Endothelial cell of umbilical vein (primary cell): ENCODE measurements around the gene RGPD6. TPM values are rescaled to one million over a fixed set of nuclear protein-coding genes. Genes with fewer than 3 reads are reported as not detected.
"Not testable (repeated sequence)": the region's sequence is repeated elsewhere in the genome, so short reads cannot be mapped to it uniquely, and the experiment has no call there.

Experiments used
- BruUV-seq: library from RNA; stranded (reverse); fragments of 400-500 nt; replicated peaks from 2 replicates; lab custom pipeline; 2021; lab: Mats Ljungman, UMichigan
- CTCF ChIA-PET: fragments of 300-600, 350-600 bp; sonication (Branson Sonifier 250); formaldehyde crosslinking; loops from one replicate; lab custom pipeline; 2021; ENCODE audit warnings: antibody characterized with exemption, inconsistent platforms; lab: Charles Lee
- POLR2A ChIA-PET: fragments of 300-600, 350-600 bp; sonication (Branson Sonifier 250); formaldehyde crosslinking; loops from one replicate; lab custom pipeline; 2021; ENCODE audit warnings: antibody characterized with exemption, inconsistent platforms; lab: Charles Lee
- DNase-seq: peaks from one replicate; pipeline ENCODE4 v3.0.0-alpha.2; 2011; ENCODE audit warnings: low read depth, low spot score
- FAIRE-seq: peaks from 2 replicates; lab custom pipeline; 2011; peaks lifted over from hg19 to GRCh38; lab: Jason Lieb, UNC
- H2AFZ ChIP-seq: 2 replicates; pipeline ENCODE4 v1.6.0; 2012; ENCODE audit warnings: low read depth, low read length, control low read depth, inconsistent platforms
- H3K27ac ChIP-seq: 2 replicates; pipeline ENCODE4 v1.5.1; 2011; ENCODE audit warnings: low read depth, mild to moderate bottlenecking, control low read depth, low read length, moderate library complexity; ENCODE audit not compliant: insufficient read depth
- H3K27me3 ChIP-seq, 2 experiments: 2 replicates each; pipeline versions ENCODE4 v1.6.0 to v1.6.1; 2011; ENCODE audit warnings: low read length in 2 of 2, mixed read lengths in 1 of 2; ENCODE audit not compliant: control insufficient read depth in 2 of 2, insufficient read depth in 2 of 2
- H3K36me3 ChIP-seq, 2 experiments: 2 replicates in 1 of 2; 3 replicates in 1 of 2; pipeline ENCODE4 v1.5.1; 2011; ENCODE audit warnings: low read length in 2 of 2, mild to moderate bottlenecking in 1 of 2, moderate library complexity in 1 of 2; ENCODE audit not compliant: control insufficient read depth in 2 of 2, insufficient read depth in 2 of 2; ENCODE audit errors: extremely low read depth in 1 of 2
- H3K4me1 ChIP-seq: 3 replicates; pipeline ENCODE4 v1.5.1; 2011; ENCODE audit warnings: mild to moderate bottlenecking, low read length; ENCODE audit not compliant: control insufficient read depth, insufficient read depth; ENCODE audit errors: extremely low read depth
- H3K4me2 ChIP-seq: 2 replicates; pipeline ENCODE4 v1.6.1; 2011; ENCODE audit warnings: low read length, control low read depth, mixed read lengths; ENCODE audit not compliant: insufficient read depth
- H3K4me3 ChIP-seq, 3 experiments: fragments of 200-600 bp in 1 of 3; sonication (generic), shearing (Covaris generic) in 1 of 3; replicated peaks in 1 of 3; 2 replicates each; pipeline ENCODE4 v1.5.1; 2011 to 2016; ENCODE audit warnings: control low read depth in 3 of 3, low read length in 3 of 3, mild to moderate bottlenecking in 2 of 3, inconsistent platforms in 1 of 3, low read depth in 1 of 3, moderate library complexity in 1 of 3; ENCODE audit not compliant: insufficient read depth in 1 of 3
- H3K79me2 ChIP-seq: 2 replicates; pipeline ENCODE4 v1.6.0; 2012; ENCODE audit warnings: low read length, inconsistent platforms; ENCODE audit not compliant: control insufficient read depth, insufficient read depth
- H3K9ac ChIP-seq: replicated peaks from 2 replicates; pipeline ENCODE3; 2011; ENCODE audit warnings: low read length, control low read depth; ENCODE audit not compliant: insufficient read depth; ENCODE audit errors: extremely low read depth
- H3K9me1 ChIP-seq: replicated peaks from 3 replicates; pipeline ENCODE4 v1.6.0; 2011; ENCODE audit warnings: mild to moderate bottlenecking, low read length; ENCODE audit not compliant: control insufficient read depth, insufficient read depth; ENCODE audit errors: extremely low read depth
- H3K9me3 ChIP-seq: replicated peaks from 2 replicates; pipeline ENCODE4 v1.5.1; 2012; ENCODE audit warnings: low read length, inconsistent platforms; ENCODE audit not compliant: control insufficient read depth, insufficient read depth
- H4K20me1 ChIP-seq: replicated peaks from 2 replicates; pipeline ENCODE3; 2011; ENCODE audit warnings: mild to moderate bottlenecking, low read length; ENCODE audit not compliant: control insufficient read depth, insufficient read depth; ENCODE audit errors: extremely low read depth
- dilution Hi-C: fragments of 300-500 bp; cut with MboI; formaldehyde crosslinking; loops from one replicate; pipeline ENCODE4 v1.15.0; 2019; ENCODE audit warnings: low sequenced_read_pairs; ENCODE audit not compliant: extremely low pct_ligation_motif_present
- intact Hi-C: fragments of 100-400 bp; cut with micrococcal nuclease; formaldehyde crosslinking; loops from one replicate; pipeline ENCODE4 v1.10.0; 2022
- polyA plus RNA-seq, 4 experiments: library from polyadenylated mRNA; depleted of rRNA in 3 of 4; stranded (reverse) in 3 of 4; unstranded in 1 of 4; fragments of >200 nt; gene quantifications; 2 replicates each; pipeline versions ENCODE4 v1.2.1 to v1.2.3, GENCODE V29; 2011 to 2012; ENCODE audit warnings: missing spikeins in 1 of 4
- total RNA-seq: library from RNA; stranded (reverse); gene quantifications from 2 replicates; pipeline ENCODE4 v1.2.3, GENCODE V29; 2021

Gene RGPD6
- total and polyA plus RNA-seq, 2 donors (not counting 3 experiments of a cell fraction or from before 2014, with no cell fraction given) = 6.0 to 21.0 TPM

- POLR2A ChIA-PET, FAIRE-seq, dilution Hi-C loops: not testable (repeated sequence)
Observed at GRCh38 chr2:110481200-110481599, 95.8 kb downstream of the RGPD6 start.

GRCh38 chr2:110480084-110480483 is 96.9 kb downstream of the RGPD6 start:
- intact Hi-C loops, H3K4me2 ChIP-seq, CTCF ChIA-PET, H3K27ac ChIP-seq, H3K36me3 ChIP-seq, H3K27me3 ChIP-seq, BruUV-seq, FAIRE-seq, POLR2A ChIA-PET, H3K9me1 ChIP-seq, H2AFZ ChIP-seq, H3K9ac ChIP-seq, DNase-seq, dilution Hi-C loops, H3K9me3 ChIP-seq, H3K4me3 ChIP-seq, H3K4me1 ChIP-seq, H4K20me1 ChIP-seq, H3K79me2 ChIP-seq: not testable (repeated sequence)

More at GRCh38 chr2:110481200-110481599, 95.8 kb downstream of the RGPD6 start:
- H3K9me1 ChIP-seq, BruUV-seq, H3K4me2 ChIP-seq, H3K4me3 ChIP-seq, DNase-seq, CTCF ChIA-PET, H4K20me1 ChIP-seq, H3K27me3 ChIP-seq, H3K9me3 ChIP-seq, H3K36me3 ChIP-seq, H3K79me2 ChIP-seq, intact Hi-C loops, H2AFZ ChIP-seq, H3K4me1 ChIP-seq, H3K27ac ChIP-seq, H3K9ac ChIP-seq: not testable (repeated sequence)

- H3K4me3 ChIP-seq, H3K9me1 ChIP-seq, H3K4me2 ChIP-seq, POLR2A ChIA-PET, H3K9ac ChIP-seq, H3K27me3 ChIP-seq, CTCF ChIA-PET, BruUV-seq, H2AFZ ChIP-seq, H3K9me3 ChIP-seq, FAIRE-seq, DNase-seq, H4K20me1 ChIP-seq, H3K36me3 ChIP-seq, dilution Hi-C loops, H3K4me1 ChIP-seq, H3K79me2 ChIP-seq, intact Hi-C loops, H3K27ac ChIP-seq: not testable (repeated sequence)
Observed at GRCh38 chr2:110477370-110477769, 99.7 kb downstream of the RGPD6 start.

DNA sequence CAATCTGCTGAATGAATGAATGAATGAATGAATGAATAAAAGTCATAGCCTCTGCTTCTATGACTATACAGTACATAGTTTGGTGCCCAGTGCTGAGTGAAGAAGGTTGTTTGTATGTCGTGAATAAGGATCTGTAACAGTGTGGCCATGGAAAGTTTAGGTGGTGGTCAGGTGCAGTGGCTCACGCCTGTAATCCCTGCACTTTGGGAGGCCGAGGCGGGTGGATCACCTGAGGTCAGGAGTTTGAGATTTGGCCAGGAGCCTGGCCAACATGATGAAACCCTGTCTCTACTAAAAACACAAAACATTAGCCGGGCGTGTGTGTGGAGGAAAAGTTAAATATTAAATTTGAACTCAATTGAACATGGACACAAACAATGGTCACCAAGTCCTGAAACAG is 100.1 kb downstream of the RGPD6 start:
- BruUV-seq, DNase-seq, dilution Hi-C loops, H3K4me2 ChIP-seq, H2AFZ ChIP-seq, H3K79me2 ChIP-seq, H3K27ac ChIP-seq, POLR2A ChIA-PET, H4K20me1 ChIP-seq, H3K4me1 ChIP-seq, H3K9me3 ChIP-seq, H3K4me3 ChIP-seq, intact Hi-C loops, H3K27me3 ChIP-seq, H3K9ac ChIP-seq, CTCF ChIA-PET, H3K9me1 ChIP-seq, H3K36me3 ChIP-seq, FAIRE-seq: not testable (repeated sequence)
